SK-MEL-5 (cell line): ENCODE data around the gene CRYBA1. TPM values are rescaled to one million over a fixed set of nuclear protein-coding genes. Genes with fewer than 3 reads are reported as not detected.

ENCODE experiments used
- DNase-seq: peaks from one replicate; pipeline ENCODE4 v3.0.0-alpha.2; 2016; ENCODE audit warnings: low read depth, low spot score
- in situ Hi-C: cut with HindIII; loops from 2 replicates; pipeline ENCODE4 v1.10.0; 2016; ENCODE audit warnings: low sequenced_read_pairs, high pct_unique_total_duplicates, low pct_unique_long_range_greater_than_20kb
- total RNA-seq: library from RNA; depleted of rRNA; stranded (reverse); fragments of >200 nt; shearing (Covaris generic); gene quantifications from 2 replicates; pipeline ENCODE4 v1.2.3, GENCODE V29; 2014; rRNA removed

The CRYBA1 gene
- total RNA-seq, 1 experiment from 2014 or later: not detected

DNA sequence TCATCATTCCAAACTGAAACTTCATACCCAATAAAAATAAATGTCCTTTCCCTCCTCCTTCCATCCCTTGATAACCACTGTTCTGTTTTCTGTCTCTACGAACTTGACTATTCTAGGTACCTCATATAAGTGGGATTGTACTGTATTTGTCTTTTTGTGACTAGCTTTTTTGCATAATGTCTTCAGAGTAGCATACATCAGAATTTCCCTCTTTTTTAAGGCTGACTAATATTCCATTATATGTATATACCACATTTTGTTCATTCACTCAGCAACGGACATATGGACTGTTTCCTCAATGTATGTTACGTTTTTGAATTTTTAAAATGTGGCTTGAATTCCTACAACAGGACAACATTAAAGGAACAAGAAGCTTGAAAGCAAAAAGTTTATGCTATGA is 48.8 kb downstream of the CRYBA1 start:
- in situ Hi-C loops: no loop called here
- DNase-seq: no peak

DNA sequence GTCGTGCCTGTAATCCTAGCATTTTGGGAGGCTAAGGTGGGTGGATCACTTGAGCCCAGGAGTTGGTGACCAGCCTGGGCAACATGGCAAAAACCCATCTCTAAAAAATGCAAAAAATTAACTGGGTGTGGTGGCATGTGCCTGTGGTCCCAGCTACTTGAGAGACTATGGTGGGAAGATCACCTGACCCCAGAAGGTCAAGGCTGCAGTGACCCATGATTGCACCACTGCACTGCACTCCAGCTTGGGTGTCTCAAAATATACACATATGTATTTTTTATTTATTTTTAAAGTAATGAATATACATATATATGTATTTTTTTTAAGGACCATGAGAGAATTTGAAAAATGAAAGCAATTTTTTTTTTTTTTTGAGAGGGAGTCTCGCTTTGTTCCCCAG is 52.4 kb downstream of the CRYBA1 start:
- in situ Hi-C loops: no loop called here

DNA sequence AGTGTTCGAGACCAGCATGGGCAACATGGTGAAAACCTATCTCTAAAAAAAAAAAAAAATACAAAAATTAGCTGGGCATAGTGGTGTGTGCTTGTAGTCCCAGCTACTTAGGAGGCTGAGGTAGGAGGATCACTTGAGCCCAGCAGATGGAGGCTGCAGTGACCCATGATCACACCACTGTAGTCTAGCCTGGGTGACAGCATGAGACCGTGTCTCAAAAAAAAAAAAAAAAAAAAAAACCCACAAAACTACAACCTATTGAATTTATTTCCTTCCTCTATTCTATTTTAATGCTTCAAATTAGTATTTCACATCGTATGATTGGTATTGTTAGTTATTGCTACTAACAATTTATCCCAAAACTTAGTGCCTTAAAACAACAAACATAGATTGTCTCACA is 56.7 kb downstream of the CRYBA1 start:
- in situ Hi-C loops: no loop called here
- DNase-seq: no peak

More for the DNA sequence above, 52.4 kb downstream of the CRYBA1 start:
- DNase-seq: no peak

Other genes starting within 250 kb of the CRYBA1 start
- not detected in 2 replicates for gene SEZ6, start 240.8 kb upstream of the CRYBA1 start, total RNA-seq
- 0.21 TPM in 1 of 2 replicates, not detected in the other for gene PIPOX, start 203.7 kb upstream of the CRYBA1 start, total RNA-seq
- gene MYO18A, start 66.5 kb upstream of the CRYBA1 start, total RNA-seq: 14.9 and 16.3 TPM in 2 replicates
- gene NUFIP2, start 47.3 kb downstream of the CRYBA1 start, total RNA-seq: 48.0 and 50.0 TPM in 2 replicates
- gene TAOK1, start 143.5 kb downstream of the CRYBA1 start, total RNA-seq: 37.3 and 45.0 TPM in 2 replicates